ENCODE data around the gene CALM1.

GRCh38 chr14:90429754-90430153 is 32.9 kb downstream of the CALM1 start:
- TF ChIP-seq CTCF (IDR thresholded peaks at IDR 0.05; ENCODE audit: low read depth, low read length, missing input control) (no peak), MAX (IDR thresholded peaks at IDR 0.05) (no peak), REST (IDR thresholded peaks at IDR 0.05) (no peak), SP1 (IDR thresholded peaks at IDR 0.05) (no peak), TAF1 (conservative IDR thresholded peaks at IDR 0.05) (no peak), EGR1 (IDR thresholded peaks at IDR 0.05; ENCODE audit: low read depth in 2 of 2) (no peak), GABPA (IDR thresholded peaks at IDR 0.05 in 1 of 2, conservative IDR thresholded peaks at IDR 0.05 in 1 of 2) (no peak), JUND (IDR thresholded peaks at IDR 0.05) (no peak), ZBTB33 (IDR thresholded peaks at IDR 0.05) (no peak), YY1 (IDR thresholded peaks at IDR 0.05) (no peak), HNF4G (IDR thresholded peaks at IDR 0.05) (no peak), RAD21 (IDR thresholded peaks at IDR 0.05) (no peak), ATF3 (IDR thresholded peaks at IDR 0.05) (no peak), HNF4A (conservative IDR thresholded peaks at IDR 0.05) (no peak)
